HG03045 (cell line): ENCODE results near the gene SPEF2.

Experiments
- ATAC-seq: cut with Tn5 transposase; IDR thresholded peaks from one replicate; pipeline ENCODE4 v1.9.1; 2021; ENCODE audit warnings: mild to moderate bottlenecking, moderate library complexity; ENCODE audit not compliant: unreplicated experiment

Gene SPEF2

GRCh38 chr5:35617435-35618303 is at the start of gene SPEF2:
Gene SPEF2, plus strand, starts transcription at chr5:35617863. Its CDS starts 135 bp downstream, at chr5:35617998.
- no peak for ATAC-seq

GRCh38 chr5:35575578-35575977 is 42.1 kb upstream of the SPEF2 start:
- ATAC-seq: no peak

GRCh38 chr5:35587419-35587818 is 30.2 kb upstream of the SPEF2 start:
- no peak for ATAC-seq

- ATAC-seq: no peak
Observed at GRCh38 chr5:35593338-35593737, 24.3 kb upstream of the SPEF2 start.

GRCh38 chr5:35598707-35599370 is 18.8 kb upstream of the SPEF2 start:
- ATAC-seq: no peak

- ATAC-seq: no peak
Observed at GRCh38 chr5:35600591-35600990, 17.1 kb upstream of the SPEF2 start.

- ATAC-seq: no peak
Observed at GRCh38 chr5:35608881-35609779, 8.5 kb upstream of the SPEF2 start.

- ATAC-seq: no peak
Observed at GRCh38 chr5:35617060-35617434, 616 bp upstream of the SPEF2 start.

- ATAC-seq: no peak
Observed at GRCh38 chr5:35618304-35618636, 607 bp downstream of the SPEF2 start.

GRCh38 chr5:35618781-35619180 is 1.1 kb downstream of the SPEF2 start:
- ATAC-seq: no peak

GRCh38 chr5:35622974-35623373 is 5.3 kb downstream of the SPEF2 start:
- ATAC-seq: no peak

GRCh38 chr5:35623991-35624390 is 6.3 kb downstream of the SPEF2 start:
- ATAC-seq: no peak

- no peak for ATAC-seq
Observed at GRCh38 chr5:35626108-35626507, 8.4 kb downstream of the SPEF2 start.

- no peak for ATAC-seq
Observed at GRCh38 chr5:35626553-35626952, 8.9 kb downstream of the SPEF2 start.

- ATAC-seq: no peak
Observed at GRCh38 chr5:35634326-35634725, 16.7 kb downstream of the SPEF2 start.

GRCh38 chr5:35640623-35641022 is 23.0 kb downstream of the SPEF2 start:
- ATAC-seq: no peak

- ATAC-seq: no peak
Observed at GRCh38 chr5:35644543-35644942, 26.9 kb downstream of the SPEF2 start.

GRCh38 chr5:35647128-35647527 is 29.5 kb downstream of the SPEF2 start:
- ATAC-seq: no peak

GRCh38 chr5:35647712-35648111 is 30.0 kb downstream of the SPEF2 start:
- no peak for ATAC-seq

GRCh38 chr5:35651002-35651756 is 33.5 kb downstream of the SPEF2 start:
- no peak for ATAC-seq

GRCh38 chr5:35656721-35657120 is 39.1 kb downstream of the SPEF2 start:
- ATAC-seq: no peak
